Neural crest cell (in vitro differentiated cells): ENCODE measurements around the gene JADE2. TPM values are rescaled to one million over a fixed set of nuclear protein-coding genes. Genes with fewer than 3 reads are reported as not detected.
"Not testable (repeated sequence)": the region's sequence is repeated elsewhere in the genome, so short reads cannot be mapped to it uniquely, and the experiment has no call there.

Experiments used
- DNase-seq: peaks from one replicate; pipeline ENCODE4 v3.0.0; 2021; ENCODE audit warnings: low read depth, mixed read lengths, low spot score
- H3K27ac Mint-ChIP-seq: one replicate; pipeline ENCODE4 v1.8.0; 2021; ENCODE audit warnings: mild to moderate bottlenecking, mixed read lengths; ENCODE audit not compliant: unreplicated experiment
- H3K27me3 Mint-ChIP-seq: 2 replicates; pipeline ENCODE4 v1.8.0; 2021; ENCODE audit warnings: low read depth, mild to moderate bottlenecking, mixed read lengths
- H3K36me3 Mint-ChIP-seq: 2 replicates; pipeline ENCODE4 v1.8.0; 2021; ENCODE audit warnings: low read depth, mild to moderate bottlenecking, mixed read lengths
- H3K4me1 Mint-ChIP-seq: 2 replicates; pipeline ENCODE4 v1.8.0; 2021; ENCODE audit warnings: mixed read lengths
- H3K4me3 Mint-ChIP-seq: one replicate; pipeline ENCODE4 v1.8.0; 2021; ENCODE audit warnings: mild to moderate bottlenecking, mixed read lengths
- H3K9me3 Mint-ChIP-seq: 2 replicates; pipeline ENCODE4 v1.8.0; 2021; ENCODE audit warnings: mixed read lengths
- CTCF ChIP-seq: fragments of 200-600 bp; sonication (generic); conservative IDR thresholded peaks from 2 replicates; pipeline ENCODE4 v1.5.0; 2021; ENCODE audit warnings: antibody characterized with exemption, mild to moderate bottlenecking
- total RNA-seq: library from RNA; stranded (reverse); gene quantifications from 2 replicates; pipeline ENCODE4 v1.2.1, GENCODE V29; 2021

The JADE2 gene
- total RNA-seq, 1 donor from 2014 or later: 2.1 TPM

GRCh38 chr5:134490925-134491271, 34.6 kb upstream of the JADE2 start:
- Mint-ChIP-seq H3K4me3 (no peak overlapping the region), H3K36me3 (no peaks in the 10 kb centered on the region), H3K27ac (no peak overlapping the region), H3K4me1 (no peaks in the 10 kb centered on the region), H3K27me3 (no peaks in the 10 kb centered on the region), H3K9me3 (no peaks in the 10 kb centered on the region)
- DNase-seq: no peak
- TF ChIP-seq CTCF: no peak

- Mint-ChIP-seq H3K36me3 (no peaks in the 10 kb centered on the region), H3K9me3 (no peaks in the 10 kb centered on the region), H3K4me3 (no peak overlapping the region), H3K4me1 (no peaks in the 10 kb centered on the region), H3K27me3 (no peaks in the 10 kb centered on the region), H3K27ac (no peak overlapping the region)
- TF ChIP-seq CTCF: no peak
- no peak for DNase-seq
Measured at GRCh38 chr5:134491841-134492442, 33.5 kb upstream of the JADE2 start.

GRCh38 chr5:134492568-134492967, 32.9 kb upstream of the JADE2 start:
- no peak for DNase-seq
- no peaks in the 10 kb centered on the region for H3K27me3 Mint-ChIP-seq
- TF ChIP-seq CTCF: no peak
- H3K4me3 Mint-ChIP-seq: no peak overlapping the region
- H3K27ac Mint-ChIP-seq: no peak overlapping the region
- no peaks in the 10 kb centered on the region for H3K36me3 Mint-ChIP-seq
- H3K4me1 Mint-ChIP-seq: no peaks in the 10 kb centered on the region
- H3K9me3 Mint-ChIP-seq: no peaks in the 10 kb centered on the region

- no peak for DNase-seq
- no peaks in the 10 kb centered on the region for H3K27me3 Mint-ChIP-seq
- no peaks in the 10 kb centered on the region for H3K36me3 Mint-ChIP-seq
- H3K27ac Mint-ChIP-seq: no peak overlapping the region
- no peak for TF ChIP-seq CTCF
- no peaks in the 10 kb centered on the region for H3K9me3 Mint-ChIP-seq
- H3K4me3 Mint-ChIP-seq: no peak overlapping the region
- no peaks in the 10 kb centered on the region for H3K4me1 Mint-ChIP-seq
Measured at GRCh38 chr5:134493461-134494055, 31.9 kb upstream of the JADE2 start.

- H3K4me1 Mint-ChIP-seq: no peaks in the 10 kb centered on the region
- H3K27me3 Mint-ChIP-seq: no peaks in the 10 kb centered on the region
- DNase-seq: no peak
- TF ChIP-seq CTCF: no peak
- H3K27ac Mint-ChIP-seq: no peak overlapping the region
- no peaks in the 10 kb centered on the region for H3K36me3 Mint-ChIP-seq
- H3K4me3 Mint-ChIP-seq: no peak overlapping the region
- no peaks in the 10 kb centered on the region for H3K9me3 Mint-ChIP-seq
Measured at GRCh38 chr5:134494780-134495179, 30.7 kb upstream of the JADE2 start.

GRCh38 chr5:134499905-134500304, 25.6 kb upstream of the JADE2 start:
- not testable (repeated sequence) for H3K9me3 Mint-ChIP-seq, H3K4me1 Mint-ChIP-seq, H3K27me3 Mint-ChIP-seq, H3K36me3 Mint-ChIP-seq, DNase-seq, H3K4me3 Mint-ChIP-seq, H3K27ac Mint-ChIP-seq
